ENCODE measurements around the gene EP400. TPM values are rescaled to one million over a fixed set of nuclear protein-coding genes. Genes with fewer than 3 reads are reported as not detected.

EP400 gene
- total and polyA plus RNA-seq, 12 donors = 11.5 to 43.2 (median 28.8) TPM

DNA sequence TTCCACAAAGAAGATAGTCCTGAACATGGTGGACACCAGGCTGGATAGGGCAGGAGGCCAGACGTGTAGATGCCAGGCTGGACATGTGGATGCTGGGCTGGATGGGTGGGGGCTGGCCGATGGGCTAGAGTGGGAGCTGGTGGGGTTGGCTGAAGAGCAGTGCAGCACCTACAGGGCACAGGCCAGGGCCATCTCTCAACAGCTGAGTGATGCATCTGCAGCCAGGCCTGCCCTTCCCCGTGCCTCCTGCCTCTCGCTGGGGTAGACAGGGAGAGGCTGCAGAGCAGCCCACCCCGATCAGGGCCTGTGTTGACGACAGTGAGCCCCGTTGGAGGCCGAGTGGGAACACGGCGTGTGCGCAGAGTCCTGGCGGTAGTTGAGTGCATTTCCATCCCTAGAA lies 39.3 kb downstream of the EP400 start:
- Histone ChIP-seq H3K36me3 (replicated peaks in 1 of 2) (peaks cover 0 to 87% of the 10 kb centered on the region in 2 donors), H3K4me3 (no peak overlapping the region), H3K27ac (peak overlapping the region in 1 of 5 donors; percentile 3), H3K9me3 (replicated peaks in 1 of 3) (no peaks in the 10 kb centered on the region), H3K27me3 (no peaks in the 10 kb centered on the region), H3K4me1 (replicated peaks in 1 of 2) (peaks cover 0 to 8% of the 10 kb centered on the region in 2 donors)
- no peak for DNase-seq
- 82 to 95% (median 94%) methylated on average over 10 to 12 of the region's 12 CpGs for WGBS, 4 donors
- intact Hi-C loops (cut with DNase I) = no loop called here
- no peak for TF ChIP-seq POLR2A (IDR thresholded peaks at IDR 0.05)
- TF ChIP-seq, protein P1, sequence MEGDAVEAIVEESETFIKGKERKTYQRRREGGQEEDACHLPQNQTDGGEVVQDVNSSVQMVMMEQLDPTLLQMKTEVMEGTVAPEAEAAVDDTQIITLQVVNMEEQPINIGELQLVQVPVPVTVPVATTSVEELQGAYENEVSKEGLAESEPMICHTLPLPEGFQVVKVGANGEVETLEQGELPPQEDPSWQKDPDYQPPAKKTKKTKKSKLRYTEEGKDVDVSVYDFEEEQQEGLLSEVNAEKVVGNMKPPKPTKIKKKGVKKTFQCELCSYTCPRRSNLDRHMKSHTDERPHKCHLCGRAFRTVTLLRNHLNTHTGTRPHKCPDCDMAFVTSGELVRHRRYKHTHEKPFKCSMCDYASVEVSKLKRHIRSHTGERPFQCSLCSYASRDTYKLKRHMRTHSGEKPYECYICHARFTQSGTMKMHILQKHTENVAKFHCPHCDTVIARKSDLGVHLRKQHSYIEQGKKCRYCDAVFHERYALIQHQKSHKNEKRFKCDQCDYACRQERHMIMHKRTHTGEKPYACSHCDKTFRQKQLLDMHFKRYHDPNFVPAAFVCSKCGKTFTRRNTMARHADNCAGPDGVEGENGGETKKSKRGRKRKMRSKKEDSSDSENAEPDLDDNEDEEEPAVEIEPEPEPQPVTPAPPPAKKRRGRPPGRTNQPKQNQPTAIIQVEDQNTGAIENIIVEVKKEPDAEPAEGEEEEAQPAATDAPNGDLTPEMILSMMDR (IDR thresholded peaks at IDR 0.05) = no peak

DNA sequence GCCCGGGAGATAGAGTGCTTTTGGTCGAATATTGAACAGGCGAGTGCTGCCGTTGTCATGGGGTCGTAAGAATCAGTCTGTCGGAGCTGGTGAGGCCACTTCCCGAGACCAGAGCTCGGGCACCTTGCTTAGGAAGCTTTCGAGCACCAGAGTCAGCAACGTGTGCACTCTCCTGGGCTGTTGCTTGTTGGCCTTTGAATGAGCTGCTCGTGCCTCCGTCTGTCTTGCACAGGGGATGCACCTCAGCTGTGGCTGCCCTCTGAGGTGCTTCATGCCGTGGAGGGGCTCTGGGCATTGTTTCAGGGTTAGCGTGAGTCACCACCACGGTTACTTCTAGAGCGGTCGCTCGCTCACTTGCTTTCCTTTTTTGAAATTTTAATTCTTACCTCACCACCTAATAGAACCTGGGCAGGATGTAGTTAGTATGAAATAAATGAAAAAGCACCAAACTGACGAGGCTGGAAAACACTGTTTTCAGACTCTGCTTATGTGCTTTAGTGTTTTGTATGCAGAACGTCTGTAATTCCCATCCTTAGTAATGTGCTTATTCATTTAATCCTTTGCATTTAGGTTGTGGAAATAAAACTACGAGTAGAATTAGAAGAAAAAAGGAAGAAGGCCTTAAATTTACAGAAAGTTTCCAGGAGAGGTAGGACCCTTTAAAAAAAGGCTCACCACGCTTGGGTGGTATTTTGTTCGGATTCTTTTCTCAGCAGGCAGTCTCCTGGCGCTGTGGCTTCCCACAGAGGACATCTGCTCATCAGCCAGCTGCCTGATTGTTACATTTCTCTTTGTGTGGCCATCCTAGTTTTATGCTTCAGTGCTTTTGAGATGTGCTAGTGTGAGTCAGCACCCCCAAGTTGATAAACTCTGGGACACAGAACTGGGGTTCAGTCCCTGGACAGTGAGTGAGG lies 40.6 kb downstream of the EP400 start:
- Histone ChIP-seq H3K27me3 (no peaks in the 10 kb centered on the region), H3K36me3 (replicated peaks in 1 of 2) (peaks cover 0 to 87% of the 10 kb centered on the region in 2 donors), H3K4me1 (replicated peaks in 1 of 2) (peaks cover 0 to 8% of the 10 kb centered on the region in 2 donors), H3K27ac (no peak overlapping the region), H3K9me3 (replicated peaks in 1 of 3) (no peaks in the 10 kb centered on the region), H3K4me3 (no peak overlapping the region)
- intact Hi-C loops (cut with DNase I) = no loop called here
- TF ChIP-seq, protein P1 (IDR thresholded peaks at IDR 0.05) = no peak
- TF ChIP-seq POLR2A (IDR thresholded peaks at IDR 0.05) = no peak
- WGBS, 4 donors = 83 to 90% (median 87%) methylated on average over 23 to 24 of the region's 24 CpGs
- DNase-seq = peak in 1 of 7 donors; percentile 41

DNA sequence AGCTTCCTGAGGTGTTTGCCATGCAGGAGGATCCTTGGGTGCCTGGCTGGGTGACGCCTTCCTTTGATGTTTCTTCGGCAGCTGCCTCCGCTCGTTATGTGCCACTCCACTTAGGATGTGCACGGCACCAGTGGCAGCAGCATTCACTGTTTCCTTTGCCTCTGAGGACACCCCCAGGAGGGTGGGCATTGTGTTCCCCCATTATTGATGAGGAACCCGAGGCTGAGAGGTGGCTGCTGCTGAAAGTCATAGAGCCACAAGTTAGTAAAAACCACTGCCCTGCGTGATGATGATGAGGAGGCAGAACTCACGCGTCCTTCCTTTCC lies 41.2 kb downstream of the EP400 start:
- Histone ChIP-seq H3K27me3 (no peaks in the 10 kb centered on the region), H3K9me3 (replicated peaks in 1 of 3) (no peaks in the 10 kb centered on the region), H3K4me1 (replicated peaks in 1 of 2) (peaks cover 0 to 8% of the 10 kb centered on the region in 2 donors), H3K4me3 (no peak overlapping the region), H3K27ac (no peak overlapping the region), H3K36me3 (replicated peaks in 1 of 2) (peaks cover 0 to 82% of the 10 kb centered on the region in 2 donors)
- intact Hi-C loops (cut with DNase I) = no loop called here
- no peak for TF ChIP-seq POLR2A (IDR thresholded peaks at IDR 0.05)
- TF ChIP-seq, protein P1 (IDR thresholded peaks at IDR 0.05) = no peak
- DNase-seq = peak in 1 of 7 donors; percentile 45
- 81 to 89% (median 84%) methylated on average over 6 to 9 of the region's 9 CpGs for WGBS, 4 donors

DNA sequence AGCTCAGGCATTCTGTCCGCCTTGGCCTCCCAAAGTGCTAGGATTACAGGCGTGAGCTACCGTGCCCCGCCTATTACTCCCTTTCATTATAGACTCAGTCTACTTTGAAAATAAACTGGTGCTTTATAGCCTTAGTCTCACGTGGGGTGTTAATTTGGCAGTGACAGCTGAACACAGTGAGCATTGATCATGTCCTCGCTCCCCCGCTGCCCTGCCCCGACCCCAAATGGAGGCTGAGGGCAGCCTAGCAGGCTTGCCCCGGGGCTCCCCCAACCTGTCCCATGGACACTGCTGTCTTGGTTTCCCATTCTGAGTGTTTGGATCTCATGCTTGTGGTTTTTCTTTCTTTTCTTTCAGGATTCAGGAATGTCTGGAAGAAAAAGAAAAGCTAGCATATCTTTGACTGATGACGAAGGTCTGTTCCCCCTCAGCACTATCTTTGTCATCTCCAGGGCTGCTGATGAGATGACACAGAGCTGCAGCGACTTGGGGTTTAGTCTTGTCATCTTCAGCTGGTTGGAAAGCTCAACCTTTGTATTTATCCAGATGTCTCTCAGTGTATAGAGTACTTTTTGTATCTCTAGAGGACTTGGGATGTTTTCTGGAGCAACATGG lies 42.2 kb downstream of the EP400 start:
- Histone ChIP-seq H3K9me3 (replicated peaks in 1 of 3) (no peaks in the 10 kb centered on the region), H3K36me3 (replicated peaks in 1 of 2) (peaks cover 0 to 77% of the 10 kb centered on the region in 2 donors), H3K27me3 (no peaks in the 10 kb centered on the region), H3K27ac (no peak overlapping the region), H3K4me3 (no peak overlapping the region), H3K4me1 (replicated peaks in 1 of 2) (peaks cover 0 to 8% of the 10 kb centered on the region in 2 donors)
- WGBS, 4 donors = 81 to 92% (median 88%) methylated on average over 11 of the region's 11 CpGs
- TF ChIP-seq, protein P1 (IDR thresholded peaks at IDR 0.05) = no peak
- no peak for TF ChIP-seq POLR2A (IDR thresholded peaks at IDR 0.05)
- intact Hi-C loops (cut with DNase I) = no loop called here
- DNase-seq = peak in 1 of 7 donors; percentile 23

Data from adrenal gland (tissue), 12 donors.